WTC11 (cell line): ENCODE results near the gene MOB2. TPM values are rescaled to one million over a fixed set of nuclear protein-coding genes. Genes with fewer than 3 reads are reported as not detected.

Experiments
- ATAC-seq: fragments of 200-7000 bp; cut with Tn5 transposase; 2 replicates; pipeline ENCODE4 v1.10.0; 2021; ENCODE audit warnings: mild to moderate bottlenecking, moderate library complexity
- CTCF ChIA-PET: fragments of 300-600 bp; sonication (Branson Sonifier 250); formaldehyde crosslinking; loops from one replicate; lab custom pipeline; 2021; ENCODE audit warnings: antibody characterized with exemption; lab: Charles Lee
- POLR2A ChIA-PET: fragments of 350-600 bp; sonication (Branson Sonifier 250); formaldehyde crosslinking; loops from one replicate; lab custom pipeline; 2021; ENCODE audit warnings: antibody characterized with exemption; lab: Charles Lee
- DNase-seq: peaks from one replicate; pipeline ENCODE4 v3.0.0; 2021; ENCODE audit warnings: low spot score
- H3K27ac Mint-ChIP-seq: 2 replicates; pipeline ENCODE4 v1.8.0; 2021; ENCODE audit warnings: mixed read lengths
- H3K27me3 Mint-ChIP-seq: 2 replicates; pipeline ENCODE4 v1.8.0; 2021; ENCODE audit warnings: low read depth, mild to moderate bottlenecking, moderate library complexity, mixed read lengths
- H3K36me3 Mint-ChIP-seq: 2 replicates; pipeline ENCODE4 v1.8.0; 2021; ENCODE audit warnings: mixed read lengths
- H3K4me1 Mint-ChIP-seq: 2 replicates; pipeline ENCODE4 v1.8.0; 2022; ENCODE audit warnings: mixed read lengths
- H3K4me3 Mint-ChIP-seq: 2 replicates; pipeline ENCODE4 v1.8.0; 2021; ENCODE audit warnings: mild to moderate bottlenecking, moderate library complexity, mixed read lengths
- H3K9me3 Mint-ChIP-seq: 2 replicates; pipeline ENCODE4 v1.8.0; 2021; ENCODE audit warnings: mixed read lengths
- AR ChIP-seq: fragments of 250-450 bp; sonication (Bioruptor Pico); IDR thresholded peaks from 2 replicates; pipeline ENCODE4 v1.9.0; 2021; ENCODE audit warnings: mild to moderate bottlenecking
- ATF1 ChIP-seq: sonication (generic); formaldehyde crosslinking; IDR thresholded peaks from 2 replicates; pipeline ENCODE4 v1.8.1; 2023; ENCODE audit warnings: mild to moderate bottlenecking, moderate library complexity, missing genetic modification reagents
- ATF2 ChIP-seq: sonication (generic); formaldehyde crosslinking; IDR thresholded peaks from 2 replicates; pipeline ENCODE4 v1.8.1; 2022; ENCODE audit warnings: low read depth, missing genetic modification reagents, borderline replicate concordance
- CBFB ChIP-seq: sonication (generic); formaldehyde crosslinking; IDR thresholded peaks from 2 replicates; pipeline ENCODE4 v1.8.1; 2022; ENCODE audit warnings: mild to moderate bottlenecking, low read depth, missing genetic modification reagents
- ELF4 ChIP-seq: sonication (generic); formaldehyde crosslinking; IDR thresholded peaks from 2 replicates; pipeline ENCODE4 v1.8.1; 2022; ENCODE audit warnings: low read depth, mild to moderate bottlenecking, moderate library complexity, missing genetic modification reagents
- EMX1 ChIP-seq: fragments of 250-450 bp; sonication (Bioruptor Pico); IDR thresholded peaks from 2 replicates; pipeline ENCODE4 v1.8.0; 2021; ENCODE audit warnings: mild to moderate bottlenecking
- ESRRA ChIP-seq: sonication (generic); formaldehyde crosslinking; IDR thresholded peaks from 2 replicates; pipeline ENCODE4 v1.8.1; 2022; ENCODE audit warnings: mild to moderate bottlenecking, missing genetic modification reagents, borderline replicate concordance
- ETV6 ChIP-seq: sonication (generic); formaldehyde crosslinking; IDR thresholded peaks from 2 replicates; pipeline ENCODE4 v1.8.1; 2022; ENCODE audit warnings: mild to moderate bottlenecking, missing genetic modification reagents
- FOXK1 ChIP-seq: sonication (generic); formaldehyde crosslinking; IDR thresholded peaks from 2 replicates; pipeline ENCODE4 v1.8.0; 2022; ENCODE audit warnings: mild to moderate bottlenecking, moderate library complexity, missing genetic modification reagents
- HMGA2 ChIP-seq: fragments of 250-450 bp; sonication (Bioruptor Pico); IDR thresholded peaks from 2 replicates; pipeline ENCODE4 v1.4.0; 2021; ENCODE audit warnings: mild to moderate bottlenecking, moderate library complexity
- IRF1 ChIP-seq: sonication (generic); formaldehyde crosslinking; IDR thresholded peaks from 2 replicates; pipeline ENCODE4 v1.8.0; 2023; ENCODE audit warnings: missing genetic modification reagents
- KAT7 ChIP-seq: sonication (generic); formaldehyde crosslinking; IDR thresholded peaks from 2 replicates; pipeline ENCODE4 v1.8.1; 2023; ENCODE audit warnings: missing genetic modification reagents, mild to moderate bottlenecking, borderline replicate concordance
- MXD4 ChIP-seq: fragments of 250-450 bp; sonication (Bioruptor Pico); IDR thresholded peaks from 2 replicates; pipeline ENCODE4 v1.8.0; 2021; ENCODE audit warnings: mild to moderate bottlenecking, moderate library complexity, borderline replicate concordance
- NFYB ChIP-seq: sonication (generic); formaldehyde crosslinking; conservative IDR thresholded peaks from 2 replicates; pipeline ENCODE4 v1.8.0; 2022; ENCODE audit warnings: low read depth, missing genetic modification reagents
- NR1H2 ChIP-seq: sonication (generic); formaldehyde crosslinking; IDR thresholded peaks from 2 replicates; pipeline ENCODE4 v1.9.0; 2021; ENCODE audit warnings: mild to moderate bottlenecking, moderate library complexity, missing genetic modification reagents
- NR3C1 ChIP-seq: sonication (generic); formaldehyde crosslinking; conservative IDR thresholded peaks from 2 replicates; pipeline ENCODE4 v1.8.1; 2023; ENCODE audit warnings: low read depth, mild to moderate bottlenecking, missing genetic modification reagents
- RORB ChIP-seq: fragments of 250-450 bp; sonication (Bioruptor Pico); IDR thresholded peaks from 2 replicates; pipeline ENCODE4 v1.9.0; 2021; ENCODE audit warnings: mild to moderate bottlenecking
- TEAD1 ChIP-seq: sonication (generic); formaldehyde crosslinking; IDR thresholded peaks from 2 replicates; pipeline ENCODE4 v1.8.0; 2022; ENCODE audit warnings: mild to moderate bottlenecking, missing genetic modification reagents
- ZBTB43 ChIP-seq: sonication (generic); formaldehyde crosslinking; IDR thresholded peaks from 2 replicates; pipeline ENCODE4 v1.8.1; 2023; ENCODE audit warnings: mild to moderate bottlenecking, missing genetic modification reagents
- ZNF232 ChIP-seq: sonication (generic); formaldehyde crosslinking; IDR thresholded peaks from 2 replicates; pipeline ENCODE4 v1.8.0; 2022; ENCODE audit warnings: mild to moderate bottlenecking, missing genetic modification reagents
- ZNF396 ChIP-seq: fragments of 250-450 bp; sonication (Bioruptor Pico); IDR thresholded peaks from 2 replicates; pipeline ENCODE4 v1.8.0; 2021; ENCODE audit warnings: mild to moderate bottlenecking, moderate library complexity, borderline replicate concordance
- total RNA-seq: library from RNA; stranded (reverse); gene quantifications from 3 replicates; pipeline ENCODE4 v1.2.3, GENCODE V29; 2021

The MOB2 gene
- total RNA-seq, 1 experiment from 2014 or later: 21.7 TPM

- Mint-ChIP-seq H3K27ac (no peak overlapping the region), H3K36me3 (peaks cover 8% of the 10 kb centered on the region), H3K4me1 (no peaks in the 10 kb centered on the region), H3K27me3 (no peaks in the 10 kb centered on the region), H3K4me3 (no peak overlapping the region), H3K9me3 (peaks cover 10% of the 10 kb centered on the region)
- ChIA-PET CTCF (no interaction called here), POLR2A (no interaction called here)
- peak; percentile 41; the same call in 1 of the 2 replicates for TF ChIP-seq ZBTB43 (CRISPR knock-in tag)
- no peak for TF ChIP-seq ESRRA
- ATAC-seq: no peak
- DNase-seq: no peak
Observed at GRCh38 chr11:1428762-1429316, 57.7 kb downstream of the MOB2 start.

GRCh38 chr11:1425439-1425838 lies 61.1 kb downstream of the MOB2 start:
- TF ChIP-seq ETV6 (CRISPR knock-in tag): no peak
- TF ChIP-seq KAT7 (CRISPR knock-in tag): no peak
- TF ChIP-seq NR1H2 (CRISPR knock-in tag): no peak
- TF ChIP-seq ZNF396: no peak
- no peak for TF ChIP-seq HMGA2 (CRISPR knock-in tag)
- no peak for TF ChIP-seq ATF2 (CRISPR knock-in tag)
- no peak for TF ChIP-seq ELF4 (CRISPR knock-in tag)
- TF ChIP-seq RORB (CRISPR knock-in tag): no peak
- TF ChIP-seq NR3C1 (CRISPR knock-in tag): no peak
- TF ChIP-seq ATF1 (CRISPR knock-in tag): no peak
- TF ChIP-seq EMX1 (CRISPR knock-in tag): no peak
- TF ChIP-seq ZNF232 (CRISPR knock-in tag): no peak
- TF ChIP-seq MXD4 (CRISPR knock-in tag): no peak
- TF ChIP-seq NFYB (CRISPR knock-in tag): no peak
- no peak for TF ChIP-seq TEAD1 (CRISPR knock-in tag)
- no peak for TF ChIP-seq FOXK1 (CRISPR knock-in tag)
- no peak for TF ChIP-seq IRF1 (CRISPR knock-in tag)
- TF ChIP-seq CBFB: no peak
- TF ChIP-seq AR: no peak
- DNase-seq: no peak
- no peak overlapping the region for H3K27ac Mint-ChIP-seq
- H3K4me1 Mint-ChIP-seq: no peaks in the 10 kb centered on the region
- H3K27me3 Mint-ChIP-seq: no peaks in the 10 kb centered on the region
- H3K4me3 Mint-ChIP-seq: no peak overlapping the region
- peaks cover 10% of the 10 kb centered on the region for H3K9me3 Mint-ChIP-seq
- H3K36me3 Mint-ChIP-seq: peaks cover 8% of the 10 kb centered on the region
- no peak for ATAC-seq
- CTCF ChIA-PET: interaction anchor here (1.5 kb wide), 1 partner anchor 10 kb away, joined by 6 read pairs; no protein-coding TSS in a partner anchor
- POLR2A ChIA-PET: no interaction called here
